Astrocyte (in vitro differentiated cells and primary cell): Measurements from ENCODE around the gene SMIM5. TPM values are rescaled to one million over a fixed set of nuclear protein-coding genes. Genes with fewer than 3 reads are reported as not detected.

ENCODE experiments used
- DNase-seq: peaks from one replicate; pipeline ENCODE4 v3.0.0-alpha.2; 2010; ENCODE audit warnings: low read depth
- FAIRE-seq: peaks from 2 replicates; lab custom pipeline; 2011; peaks lifted over from hg19 to GRCh38; lab: Jason Lieb, UNC
- H2AFZ ChIP-seq: 2 replicates; pipeline ENCODE4 v1.6.0; 2012; ENCODE audit warnings: low read depth, low read length, inconsistent platforms
- H3K27ac ChIP-seq: 2 replicates; pipeline ENCODE4 v1.5.1; 2011; ENCODE audit warnings: low read depth, low read length, inconsistent platforms
- H3K27me3 ChIP-seq: 2 replicates; pipeline ENCODE4 v1.6.0; 2011; ENCODE audit warnings: low read length, inconsistent platforms; ENCODE audit not compliant: insufficient read depth
- H3K36me3 ChIP-seq: 2 replicates; pipeline ENCODE4 v1.5.1; 2011; ENCODE audit warnings: low read length, inconsistent platforms; ENCODE audit not compliant: insufficient read depth
- H3K4me1 ChIP-seq: 2 replicates; pipeline ENCODE4 v1.5.1; 2011; ENCODE audit warnings: low read length, inconsistent platforms; ENCODE audit not compliant: insufficient read depth
- H3K4me2 ChIP-seq: 2 replicates; pipeline ENCODE4 v1.6.0; 2012; ENCODE audit warnings: low read length, inconsistent platforms
- H3K4me3 ChIP-seq: 2 replicates; pipeline ENCODE4 v1.5.1; 2011; ENCODE audit warnings: low read depth, mild to moderate bottlenecking, low read length, inconsistent platforms; ENCODE audit not compliant: insufficient read depth
- H3K79me2 ChIP-seq: 2 replicates; pipeline ENCODE4 v1.6.0; 2012; ENCODE audit warnings: mild to moderate bottlenecking, low read length, inconsistent platforms; ENCODE audit not compliant: insufficient read depth
- H3K9ac ChIP-seq: 2 replicates; pipeline ENCODE4 v1.6.0; 2012; ENCODE audit warnings: mild to moderate bottlenecking, low read length, inconsistent platforms
- H3K9me3 ChIP-seq: 2 replicates; pipeline ENCODE4 v1.5.1; 2012; ENCODE audit warnings: low read depth, mild to moderate bottlenecking, low read length, inconsistent platforms; ENCODE audit not compliant: insufficient read depth
- H4K20me1 ChIP-seq: 2 replicates; pipeline ENCODE4 v1.6.0; 2012; ENCODE audit warnings: low read length, inconsistent platforms; ENCODE audit not compliant: insufficient read depth
- H3K27ac Mint-ChIP-seq: one replicate; pipeline ENCODE4 v1.8.0; 2021; ENCODE audit warnings: mild to moderate bottlenecking, mixed read lengths; ENCODE audit not compliant: unreplicated experiment
- H3K27me3 Mint-ChIP-seq: one replicate; pipeline ENCODE4 v1.8.0; 2021; ENCODE audit warnings: low read depth, mixed read lengths; ENCODE audit not compliant: unreplicated experiment
- H3K36me3 Mint-ChIP-seq: one replicate; pipeline ENCODE4 v1.8.0; 2021; ENCODE audit warnings: low read depth, mixed read lengths; ENCODE audit not compliant: unreplicated experiment
- H3K4me1 Mint-ChIP-seq: one replicate; pipeline ENCODE4 v1.8.0; 2021; ENCODE audit warnings: low read depth, mixed read lengths; ENCODE audit not compliant: unreplicated experiment
- H3K4me3 Mint-ChIP-seq: one replicate; pipeline ENCODE4 v1.8.0; 2021; ENCODE audit warnings: mild to moderate bottlenecking, moderate library complexity, mixed read lengths; ENCODE audit not compliant: unreplicated experiment
- H3K9me3 Mint-ChIP-seq: one replicate; pipeline ENCODE4 v1.8.0; 2021; ENCODE audit warnings: mild to moderate bottlenecking, mixed read lengths; ENCODE audit not compliant: unreplicated experiment
- EZH2 ChIP-seq: IDR thresholded peaks from 2 replicates; pipeline ENCODE4 v1.6.1; 2012; ENCODE audit warnings: mild to moderate bottlenecking, low read length, inconsistent platforms; ENCODE audit not compliant: insufficient read depth
- total RNA-seq: library from RNA; stranded (reverse); gene quantifications from 2 replicates; pipeline ENCODE4 v1.2.1, GENCODE V29; 2021
- TF ChIP-seq, protein P1 (sequence below): IDR thresholded peaks from 2 replicates; pipeline ENCODE4 v1.5.1; 2011; ENCODE audit warnings: low read depth, mild to moderate bottlenecking, inconsistent platforms, low read length, moderate library complexity; ENCODE audit not compliant: insufficient read depth

Gene SMIM5
- total RNA-seq, 1 donor from 2014 or later = 0.07 TPM

DNA sequence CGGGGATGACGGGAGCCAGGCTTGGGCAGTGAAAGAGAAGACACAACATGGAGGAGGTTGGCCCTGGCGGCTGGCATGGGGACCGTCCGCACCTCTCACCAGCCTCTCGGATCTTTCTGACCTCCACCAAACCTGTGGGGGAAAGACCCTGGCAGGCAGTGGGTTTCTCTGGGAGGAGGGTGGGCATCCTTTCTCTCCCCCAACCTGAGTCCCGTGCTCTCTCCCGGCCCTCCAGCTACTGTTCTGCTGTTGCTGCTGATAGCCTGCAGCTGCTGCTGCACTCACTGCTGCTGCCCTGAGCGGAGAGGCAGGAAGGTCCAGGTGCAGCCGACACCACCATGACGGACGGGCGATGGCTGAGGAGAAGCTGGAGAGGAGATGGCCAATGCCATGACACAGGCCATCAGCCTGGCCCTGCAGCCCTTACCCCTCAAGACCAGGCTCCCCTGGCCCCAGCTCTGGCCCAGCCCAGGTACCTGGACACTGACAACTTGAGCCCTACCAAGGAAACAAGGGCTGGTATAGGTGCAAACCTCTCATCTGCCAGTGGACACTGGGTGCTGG lies 7.4 kb downstream of the SMIM5 start:
- TF ChIP-seq, protein P1, sequence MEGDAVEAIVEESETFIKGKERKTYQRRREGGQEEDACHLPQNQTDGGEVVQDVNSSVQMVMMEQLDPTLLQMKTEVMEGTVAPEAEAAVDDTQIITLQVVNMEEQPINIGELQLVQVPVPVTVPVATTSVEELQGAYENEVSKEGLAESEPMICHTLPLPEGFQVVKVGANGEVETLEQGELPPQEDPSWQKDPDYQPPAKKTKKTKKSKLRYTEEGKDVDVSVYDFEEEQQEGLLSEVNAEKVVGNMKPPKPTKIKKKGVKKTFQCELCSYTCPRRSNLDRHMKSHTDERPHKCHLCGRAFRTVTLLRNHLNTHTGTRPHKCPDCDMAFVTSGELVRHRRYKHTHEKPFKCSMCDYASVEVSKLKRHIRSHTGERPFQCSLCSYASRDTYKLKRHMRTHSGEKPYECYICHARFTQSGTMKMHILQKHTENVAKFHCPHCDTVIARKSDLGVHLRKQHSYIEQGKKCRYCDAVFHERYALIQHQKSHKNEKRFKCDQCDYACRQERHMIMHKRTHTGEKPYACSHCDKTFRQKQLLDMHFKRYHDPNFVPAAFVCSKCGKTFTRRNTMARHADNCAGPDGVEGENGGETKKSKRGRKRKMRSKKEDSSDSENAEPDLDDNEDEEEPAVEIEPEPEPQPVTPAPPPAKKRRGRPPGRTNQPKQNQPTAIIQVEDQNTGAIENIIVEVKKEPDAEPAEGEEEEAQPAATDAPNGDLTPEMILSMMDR = no peak
- no peak for TF ChIP-seq EZH2
- Mint-ChIP-seq H3K4me3 (no peak overlapping the region), H3K36me3 (peaks cover 16% of the 10 kb centered on the region), H3K27ac (no peak overlapping the region), H3K27me3 (no peaks in the 10 kb centered on the region), H3K4me1 (peaks cover 8% of the 10 kb centered on the region), H3K9me3 (no peaks in the 10 kb centered on the region)
- Histone ChIP-seq H3K9me3 (no peaks in the 10 kb centered on the region), H3K4me3 (no peak overlapping the region), H4K20me1 (peaks cover 6% of the 10 kb centered on the region), H3K36me3 (no peaks in the 10 kb centered on the region), H3K27ac (no peak overlapping the region), H3K4me2 (no peak overlapping the region), H3K27me3 (no peaks in the 10 kb centered on the region), H3K9ac (no peak overlapping the region), H3K79me2 (no peaks in the 10 kb centered on the region), H3K4me1 (peaks cover 5% of the 10 kb centered on the region), H2AFZ (no peak overlapping the region)
- no peak for FAIRE-seq
- DNase-seq = no peak

- no peak for FAIRE-seq
- TF ChIP-seq EZH2 = no peak
- TF ChIP-seq, protein P1 = no peak
- no peak overlapping the region for H3K4me3 Mint-ChIP-seq
Observed at GRCh38 chr17:75641343-75641742, 8.1 kb downstream of the SMIM5 start.

GRCh38 chr17:75642182-75642783 lies 9.0 kb downstream of the SMIM5 start:
- no peak overlapping the region for H3K4me2 ChIP-seq
- TF ChIP-seq EZH2 = no peak
- TF ChIP-seq, protein P1 = no peak
- H3K79me2 ChIP-seq = no peaks in the 10 kb centered on the region
- peaks cover 12% of the 10 kb centered on the region for H3K4me1 Mint-ChIP-seq
- no peak overlapping the region for H3K4me3 ChIP-seq
- no peaks in the 10 kb centered on the region for H3K9me3 Mint-ChIP-seq
- no peak overlapping the region for H3K9ac ChIP-seq
- no peak overlapping the region for H3K4me3 Mint-ChIP-seq
- DNase-seq = no peak
- FAIRE-seq = no peak
- H3K27me3 ChIP-seq = no peaks in the 10 kb centered on the region
- no peak overlapping the region for H3K27ac Mint-ChIP-seq
- H3K36me3 Mint-ChIP-seq = peaks cover 16% of the 10 kb centered on the region
- H3K9me3 ChIP-seq = no peaks in the 10 kb centered on the region
- H4K20me1 ChIP-seq = peaks cover 3% of the 10 kb centered on the region
- H2AFZ ChIP-seq = no peak overlapping the region
- no peaks in the 10 kb centered on the region for H3K36me3 ChIP-seq
- no peaks in the 10 kb centered on the region for H3K27me3 Mint-ChIP-seq
- no peak overlapping the region for H3K27ac ChIP-seq
- peaks cover 8% of the 10 kb centered on the region for H3K4me1 ChIP-seq

More at GRCh38 chr17:75641343-75641742, 8.1 kb downstream of the SMIM5 start:
- Histone ChIP-seq H3K4me3 (no peak overlapping the region), H3K4me1 (peaks cover 8% of the 10 kb centered on the region), H3K27ac (no peak overlapping the region), H3K9me3 (no peaks in the 10 kb centered on the region), H3K4me2 (no peak overlapping the region), H3K9ac (no peak overlapping the region), H2AFZ (no peak overlapping the region), H3K27me3 (no peaks in the 10 kb centered on the region), H4K20me1 (peaks cover 3% of the 10 kb centered on the region), H3K36me3 (no peaks in the 10 kb centered on the region), H3K79me2 (no peaks in the 10 kb centered on the region)
- Mint-ChIP-seq H3K27ac (no peak overlapping the region), H3K9me3 (no peaks in the 10 kb centered on the region), H3K36me3 (peaks cover 16% of the 10 kb centered on the region), H3K27me3 (no peaks in the 10 kb centered on the region), H3K4me1 (peaks cover 12% of the 10 kb centered on the region)
- DNase-seq = no peak
